NB4 (cell line): ENCODE data around the gene RAB33B.

Source experiments
- DNase-seq: peaks from one replicate; pipeline ENCODE4 v3.0.0; 2010; ENCODE audit warnings: low read depth
- H3K4me3 ChIP-seq: one replicate; pipeline ENCODE4 v1.5.1; 2011; ENCODE audit warnings: mild to moderate bottlenecking, low read depth, low read length, moderate library complexity
- MYC ChIP-seq: IDR thresholded peaks from 2 replicates; pipeline ENCODE4 v1.6.1; 2011; ENCODE audit warnings: low read depth, low read length
- POLR2A ChIP-seq: IDR thresholded peaks from 2 replicates; pipeline ENCODE4 v1.6.1; 2011; ENCODE audit warnings: mild to moderate bottlenecking; ENCODE audit not compliant: insufficient read length; ENCODE audit errors: extremely low read depth
- TF ChIP-seq, protein P1 (sequence below): IDR thresholded peaks from 2 replicates; pipeline ENCODE4 v1.6.1; 2011; ENCODE audit warnings: low read depth, low read length
- TF ChIP-seq, protein P2 (sequence below): IDR thresholded peaks from one replicate; pipeline ENCODE4 v1.5.1; 2012; ENCODE audit warnings: low read depth, low read length

RAB33B gene

DNA sequence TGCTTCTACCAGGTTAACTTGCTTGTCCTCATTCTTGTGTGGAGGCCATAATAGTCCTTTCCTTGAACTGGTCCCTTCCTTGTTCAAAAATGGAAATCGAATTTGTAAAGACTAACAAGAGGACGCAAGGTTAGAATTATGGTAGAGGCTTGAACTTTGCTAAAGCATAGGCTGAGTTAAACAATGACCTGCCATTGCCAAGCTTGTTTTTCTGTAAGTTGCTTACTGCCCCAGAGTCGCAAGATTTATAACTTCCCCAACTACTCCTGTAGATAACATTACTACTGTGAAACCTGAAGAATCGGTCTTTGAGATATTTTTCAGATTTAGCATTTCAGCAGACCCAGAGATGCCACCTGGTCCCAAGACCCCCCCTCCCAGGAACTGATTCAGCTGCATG, 45.3 kb downstream of the RAB33B start:
- no peak overlapping the region for H3K4me3 ChIP-seq
- TF ChIP-seq, protein P1, sequence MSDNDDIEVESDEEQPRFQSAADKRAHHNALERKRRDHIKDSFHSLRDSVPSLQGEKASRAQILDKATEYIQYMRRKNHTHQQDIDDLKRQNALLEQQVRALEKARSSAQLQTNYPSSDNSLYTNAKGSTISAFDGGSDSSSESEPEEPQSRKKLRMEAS = no peak
- TF ChIP-seq POLR2A (no peak), MYC (no peak)
- TF ChIP-seq, protein P2, sequence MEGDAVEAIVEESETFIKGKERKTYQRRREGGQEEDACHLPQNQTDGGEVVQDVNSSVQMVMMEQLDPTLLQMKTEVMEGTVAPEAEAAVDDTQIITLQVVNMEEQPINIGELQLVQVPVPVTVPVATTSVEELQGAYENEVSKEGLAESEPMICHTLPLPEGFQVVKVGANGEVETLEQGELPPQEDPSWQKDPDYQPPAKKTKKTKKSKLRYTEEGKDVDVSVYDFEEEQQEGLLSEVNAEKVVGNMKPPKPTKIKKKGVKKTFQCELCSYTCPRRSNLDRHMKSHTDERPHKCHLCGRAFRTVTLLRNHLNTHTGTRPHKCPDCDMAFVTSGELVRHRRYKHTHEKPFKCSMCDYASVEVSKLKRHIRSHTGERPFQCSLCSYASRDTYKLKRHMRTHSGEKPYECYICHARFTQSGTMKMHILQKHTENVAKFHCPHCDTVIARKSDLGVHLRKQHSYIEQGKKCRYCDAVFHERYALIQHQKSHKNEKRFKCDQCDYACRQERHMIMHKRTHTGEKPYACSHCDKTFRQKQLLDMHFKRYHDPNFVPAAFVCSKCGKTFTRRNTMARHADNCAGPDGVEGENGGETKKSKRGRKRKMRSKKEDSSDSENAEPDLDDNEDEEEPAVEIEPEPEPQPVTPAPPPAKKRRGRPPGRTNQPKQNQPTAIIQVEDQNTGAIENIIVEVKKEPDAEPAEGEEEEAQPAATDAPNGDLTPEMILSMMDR = no peak
- DNase-seq = no peak

DNA sequence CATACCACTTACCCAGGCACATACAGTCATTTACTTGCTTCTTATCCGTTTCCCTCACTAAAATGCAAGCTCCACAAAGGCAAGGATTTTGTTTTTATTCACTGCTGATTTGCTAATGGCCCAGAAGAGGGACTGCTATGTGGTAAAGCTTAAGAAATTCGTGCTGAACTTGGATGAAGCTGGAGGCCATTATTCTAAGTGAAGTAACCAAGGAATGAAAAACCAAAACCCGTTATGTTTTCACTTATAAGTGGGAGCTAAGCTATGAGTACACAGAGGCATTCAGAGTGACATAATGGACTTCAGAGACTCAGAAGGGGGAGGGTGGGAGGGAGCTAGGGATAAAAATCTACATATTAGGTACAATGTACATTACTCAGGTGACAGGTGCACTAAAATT, 47.2 kb downstream of the RAB33B start:
- DNase-seq = no peak
- TF ChIP-seq, protein P1 = no peak
- TF ChIP-seq MYC (no peak), POLR2A (no peak)
- TF ChIP-seq, protein P2 = no peak
- no peak overlapping the region for H3K4me3 ChIP-seq

DNA sequence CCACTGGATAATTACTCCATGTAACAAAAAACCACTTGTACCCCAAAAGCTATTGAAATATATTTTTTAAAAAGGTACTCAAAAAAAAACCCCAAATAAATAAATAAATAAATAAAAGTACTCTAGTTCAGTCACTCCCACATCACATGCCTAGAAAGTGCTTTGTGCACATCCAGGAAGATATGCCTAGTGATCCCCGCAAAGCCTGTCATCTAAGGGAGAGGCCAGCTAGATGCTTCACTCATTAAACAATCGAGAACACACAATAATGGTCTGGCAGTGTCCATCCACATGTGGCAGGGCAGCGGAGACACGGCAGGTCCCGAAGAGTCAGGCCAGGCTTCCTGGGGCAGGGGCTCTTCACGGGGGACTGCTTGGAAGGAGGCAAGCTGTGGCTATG, 47.6 kb downstream of the RAB33B start:
- H3K4me3 ChIP-seq = no peak overlapping the region
- no peak for DNase-seq
- TF ChIP-seq, protein P1 = no peak
- TF ChIP-seq MYC (no peak), POLR2A (no peak)
- TF ChIP-seq, protein P2 = no peak

DNA sequence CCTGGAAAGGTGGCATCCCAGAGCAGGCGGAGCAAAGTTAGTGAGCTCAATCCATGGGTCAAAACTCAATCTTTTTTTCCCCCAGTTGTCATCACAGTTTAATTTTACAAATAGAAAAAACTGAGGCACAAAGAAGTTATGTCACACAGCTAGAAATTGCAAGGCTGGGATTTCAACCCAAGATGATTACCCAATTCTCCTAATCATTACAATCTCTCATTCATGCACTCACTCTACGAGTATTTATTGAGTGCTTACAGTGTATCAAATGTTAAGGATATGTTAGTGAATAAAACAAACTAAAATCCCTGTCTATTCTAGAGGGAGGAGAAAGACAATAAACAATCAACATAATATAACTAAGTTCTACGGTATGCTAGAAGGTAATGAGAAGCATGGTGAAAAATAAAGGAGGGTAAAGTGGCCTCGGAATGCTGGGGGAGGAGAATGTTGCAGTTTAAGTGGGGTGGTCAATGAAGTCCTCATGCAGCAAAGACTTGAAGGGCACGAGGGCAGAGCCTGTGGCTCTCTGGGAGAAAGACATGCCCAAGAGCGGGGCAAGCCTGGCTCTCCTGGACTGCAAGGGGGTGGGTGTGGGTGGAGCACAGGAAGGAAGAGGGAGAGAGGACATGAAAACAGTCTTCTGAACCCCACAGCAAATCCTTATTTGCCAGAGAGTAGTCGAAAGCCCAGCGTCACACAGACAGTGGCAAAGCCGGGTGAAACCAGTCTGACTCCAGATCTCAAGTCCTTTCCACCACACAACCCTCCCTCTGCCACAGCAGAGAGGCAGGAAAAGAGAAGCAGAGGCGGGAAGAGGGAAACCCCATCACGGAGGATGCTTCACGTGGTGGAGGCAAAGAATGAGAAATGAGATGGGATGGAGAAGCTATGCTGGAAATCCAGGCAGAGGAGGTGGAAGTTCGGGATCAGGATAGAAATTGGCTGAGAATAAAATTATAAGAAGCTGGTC, 48.3 kb downstream of the RAB33B start:
- H3K4me3 ChIP-seq = no peak overlapping the region
- TF ChIP-seq, protein P2 = no peak
- TF ChIP-seq, protein P1 = no peak
- TF ChIP-seq POLR2A = no peak
- TF ChIP-seq MYC = no peak
- DNase-seq = no peak

DNA sequence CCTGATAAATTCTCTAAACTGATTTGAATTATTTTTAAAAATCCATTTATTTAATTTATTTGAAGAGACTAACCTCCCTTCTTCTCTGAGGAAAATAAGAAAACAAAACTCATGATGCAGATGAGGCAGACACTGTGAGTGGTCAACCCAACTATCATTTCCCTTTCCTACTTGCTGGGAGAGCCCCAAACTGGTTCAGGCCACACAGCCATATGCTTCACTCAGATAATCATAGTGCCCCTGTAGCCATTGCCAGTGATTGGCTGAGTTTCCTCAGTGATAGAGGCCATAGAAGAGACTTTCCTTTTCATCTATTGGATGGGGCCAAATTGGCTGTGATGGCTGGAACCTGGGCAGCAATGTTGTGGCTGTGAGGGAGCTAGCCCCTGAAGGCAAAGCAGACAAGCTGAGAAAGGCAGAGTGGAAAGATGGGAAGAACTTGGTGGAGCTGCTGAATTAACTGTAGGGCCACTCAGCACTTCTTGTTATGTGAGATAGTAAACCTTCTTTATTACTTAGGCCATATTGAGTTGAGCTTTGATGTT, 49.8 kb downstream of the RAB33B start:
- no peak for TF ChIP-seq MYC
- TF ChIP-seq POLR2A = no peak
- TF ChIP-seq, protein P2 = no peak
- TF ChIP-seq, protein P1 = no peak
- DNase-seq = no peak
- H3K4me3 ChIP-seq = no peak overlapping the region
